GM19193 (cell line): ENCODE data around the gene STK10.
A peak's percentile ranks its signal among the peaks of the same experiment; 100 is the strongest.

Experiments
- POLR2A ChIP-seq: IDR thresholded peaks from 4 replicates; pipeline ENCODE4 v1.6.1; 2011; ENCODE audit not compliant: insufficient read depth, insufficient read length; ENCODE audit errors: extremely low read depth

STK10 gene

GRCh38 chr5:172199446-172199845, 11.4 kb upstream of the STK10 start:
- TF ChIP-seq POLR2A: no peak

- TF ChIP-seq POLR2A: no peak
Observed at GRCh38 chr5:172194985-172195774, 7.2 kb upstream of the STK10 start.

GRCh38 chr5:172193872-172194271, 5.8 kb upstream of the STK10 start, which contains the start of gene EFCAB9:
Gene EFCAB9 (plus strand): TSS chr5:172194172. CDS start chr5:172194173, 1 bp downstream.
- TF ChIP-seq POLR2A: no peak

GRCh38 chr5:172189693-172190296, 1.8 kb upstream of the STK10 start:
- TF ChIP-seq POLR2A: no peak

GRCh38 chr5:172188893-172189692, 1.1 kb upstream of the STK10 start:
- no peak for TF ChIP-seq POLR2A

- peak; percentile 27 for TF ChIP-seq POLR2A
Observed at GRCh38 chr5:172187118-172188032, 649 bp downstream of the STK10 start.

GRCh38 chr5:172186114-172186695, 1.8 kb downstream of the STK10 start:
- TF ChIP-seq POLR2A: no peak

GRCh38 chr5:172185096-172185461, 2.9 kb downstream of the STK10 start:
- TF ChIP-seq POLR2A: no peak

- no peak for TF ChIP-seq POLR2A
Observed at GRCh38 chr5:172183881-172184280, 4.1 kb downstream of the STK10 start.

GRCh38 chr5:172182291-172182690, 5.7 kb downstream of the STK10 start:
- no peak for TF ChIP-seq POLR2A

- TF ChIP-seq POLR2A: no peak
Observed at GRCh38 chr5:172180936-172181335, 7.1 kb downstream of the STK10 start.

- peak; percentile 73 for TF ChIP-seq POLR2A
Observed at GRCh38 chr5:172178991-172179989, 8.7 kb downstream of the STK10 start.

GRCh38 chr5:172178301-172178987, 9.6 kb downstream of the STK10 start:
- TF ChIP-seq POLR2A: peak; percentile 3

- no peak for TF ChIP-seq POLR2A
Observed at GRCh38 chr5:172177176-172177575, 10.8 kb downstream of the STK10 start.
